HepG2 (cell line): Measurements from ENCODE around the gene NDFIP2.

Experiments
- ATF1 ChIP-seq: IDR thresholded peaks from 2 replicates; pipeline ENCODE4 v1.6.1; 2016; ENCODE audit warnings: mild to moderate bottlenecking, control low read depth
- DZIP1 ChIP-seq: sonication (generic); formaldehyde crosslinking; IDR thresholded peaks from 2 replicates; pipeline ENCODE4 v1.5.0; 2020; ENCODE audit warnings: mild to moderate bottlenecking, missing genetic modification reagents
- HMGXB3 ChIP-seq: sonication (generic); formaldehyde crosslinking; IDR thresholded peaks from 2 replicates; pipeline ENCODE4 v1.4.0; 2020; ENCODE audit warnings: missing genetic modification reagents, borderline replicate concordance
- KAT7 ChIP-seq: IDR thresholded peaks from 2 replicates; pipeline ENCODE4 v1.6.1; 2018; ENCODE audit warnings: borderline replicate concordance, missing compliant biosample characterization
- LRRFIP1 ChIP-seq: sonication (generic); formaldehyde crosslinking; conservative IDR thresholded peaks from 2 replicates; pipeline ENCODE4 v1.4.0; 2020; ENCODE audit warnings: missing genetic modification reagents
- ZC3H4 ChIP-seq: sonication (generic); formaldehyde crosslinking; IDR thresholded peaks from 2 replicates; pipeline ENCODE4 v1.4.0; 2020; ENCODE audit warnings: missing genetic modification reagents, borderline replicate concordance
- ZKSCAN8 ChIP-seq: IDR thresholded peaks from 2 replicates; pipeline ENCODE4 v1.6.1; 2016; ENCODE audit warnings: borderline replicate concordance, missing genetic modification reagents, missing compliant biosample characterization
- TF ChIP-seq, protein P1 (sequence below): sonication (generic); formaldehyde crosslinking; IDR thresholded peaks from 2 replicates; pipeline ENCODE4 v1.8.1; 2023; ENCODE audit warnings: mild to moderate bottlenecking, inconsistent platforms, moderate library complexity, missing genetic modification reagents, borderline replicate concordance
- TF ChIP-seq, protein P2 (sequence below): sonication (generic); formaldehyde crosslinking; IDR thresholded peaks from 2 replicates; pipeline ENCODE4 v1.5.1; 2020; ENCODE audit warnings: missing genetic modification reagents, mild to moderate bottlenecking, borderline replicate concordance

DNA sequence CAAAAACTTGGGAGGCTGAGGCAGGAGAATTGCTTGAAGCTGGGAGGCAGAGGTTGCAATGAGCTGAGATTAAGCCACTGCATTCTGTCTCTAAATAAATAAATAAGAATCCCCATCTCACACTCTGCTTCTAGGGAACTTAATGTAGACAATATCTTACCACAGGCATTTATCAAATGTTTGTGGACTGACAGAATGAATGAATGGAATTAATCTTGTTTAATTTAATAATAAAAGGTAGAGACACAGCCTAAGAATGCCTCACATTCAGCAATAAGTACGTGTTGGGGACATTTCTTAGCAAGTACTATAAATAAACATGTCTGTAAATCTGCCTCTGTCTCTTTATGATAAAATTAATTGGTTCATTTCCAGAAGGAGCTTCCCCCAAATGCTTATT lies 38.7 kb upstream of the NDFIP2 start:
- TF ChIP-seq ZKSCAN8 (CRISPR knock-in tag) (no peak), DZIP1 (CRISPR knock-in tag) (no peak), ATF1 (CRISPR knock-in tag) (no peak), KAT7 (no peak), LRRFIP1 (no peak), HMGXB3 (CRISPR knock-in tag) (no peak), ZC3H4 (no peak)
- TF ChIP-seq, protein P1, sequence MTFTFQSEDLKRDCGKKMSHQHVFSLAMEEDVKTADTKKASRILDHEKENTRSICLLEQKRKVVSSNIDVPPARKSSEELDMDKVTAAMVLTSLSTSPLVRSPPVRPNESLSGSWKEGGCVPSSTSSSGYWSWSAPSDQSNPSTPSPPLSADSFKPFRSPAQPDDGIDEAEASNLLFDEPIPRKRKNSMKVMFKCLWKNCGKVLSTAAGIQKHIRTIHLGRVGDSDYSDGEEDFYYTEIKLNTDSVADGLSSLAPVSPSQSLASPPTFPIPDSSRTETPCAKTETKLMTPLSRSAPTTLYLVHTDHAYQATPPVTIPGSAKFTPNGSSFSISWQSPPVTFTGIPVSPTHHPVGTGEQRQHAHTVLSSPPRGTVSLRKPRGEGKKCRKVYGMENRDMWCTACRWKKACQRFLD (CRISPR knock-in tag), result no peak
- TF ChIP-seq, protein P2, sequence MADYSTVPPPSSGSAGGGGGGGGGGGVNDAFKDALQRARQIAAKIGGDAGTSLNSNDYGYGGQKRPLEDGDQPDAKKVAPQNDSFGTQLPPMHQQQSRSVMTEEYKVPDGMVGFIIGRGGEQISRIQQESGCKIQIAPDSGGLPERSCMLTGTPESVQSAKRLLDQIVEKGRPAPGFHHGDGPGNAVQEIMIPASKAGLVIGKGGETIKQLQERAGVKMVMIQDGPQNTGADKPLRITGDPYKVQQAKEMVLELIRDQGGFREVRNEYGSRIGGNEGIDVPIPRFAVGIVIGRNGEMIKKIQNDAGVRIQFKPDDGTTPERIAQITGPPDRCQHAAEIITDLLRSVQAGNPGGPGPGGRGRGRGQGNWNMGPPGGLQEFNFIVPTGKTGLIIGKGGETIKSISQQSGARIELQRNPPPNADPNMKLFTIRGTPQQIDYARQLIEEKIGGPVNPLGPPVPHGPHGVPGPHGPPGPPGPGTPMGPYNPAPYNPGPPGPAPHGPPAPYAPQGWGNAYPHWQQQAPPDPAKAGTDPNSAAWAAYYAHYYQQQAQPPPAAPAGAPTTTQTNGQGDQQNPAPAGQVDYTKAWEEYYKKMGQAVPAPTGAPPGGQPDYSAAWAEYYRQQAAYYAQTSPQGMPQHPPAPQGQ (CRISPR knock-in tag), result no peak
